ENCODE results near the gene GRAMD1B.
"Not testable (repeated sequence)": the region's sequence is repeated elsewhere in the genome, so short reads cannot be mapped to it uniquely, and the experiment has no call there.

Gene GRAMD1B

DNA sequence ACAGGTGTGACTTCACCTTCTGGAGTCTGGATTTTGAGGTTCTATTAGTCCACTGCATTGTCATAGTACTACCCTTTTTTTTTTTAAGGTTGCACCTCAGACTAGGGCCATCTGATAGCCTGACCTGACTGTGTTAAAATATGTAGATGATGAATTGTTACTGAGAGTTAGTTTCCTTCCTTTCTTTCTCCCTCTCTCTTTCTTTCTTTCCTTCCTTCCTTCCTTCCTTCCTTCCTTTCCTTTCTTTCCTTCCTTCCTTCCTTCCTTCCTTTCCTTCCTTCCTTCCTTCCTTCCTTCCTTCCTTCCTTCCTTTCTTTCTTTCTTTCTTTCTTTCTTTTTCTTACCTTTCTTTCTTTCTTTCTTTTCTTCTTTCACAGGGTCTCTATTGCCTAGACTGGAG lies 83.2 kb downstream of the GRAMD1B start:
- H3K36me3 ChIP-seq (ENCODE audit: control insufficient read depth, insufficient read depth, low read length); H3K4me1 ChIP-seq (ENCODE audit: control insufficient read depth, insufficient read depth, low read length); H3K27ac ChIP-seq (ENCODE audit: low read depth, low read length); H3K4me3 ChIP-seq (ENCODE audit: low read length); H3K9ac ChIP-seq (ENCODE audit: low read length); H3K27me3 ChIP-seq (ENCODE audit: control insufficient read depth, insufficient read depth, low read length): not testable (repeated sequence)

DNA sequence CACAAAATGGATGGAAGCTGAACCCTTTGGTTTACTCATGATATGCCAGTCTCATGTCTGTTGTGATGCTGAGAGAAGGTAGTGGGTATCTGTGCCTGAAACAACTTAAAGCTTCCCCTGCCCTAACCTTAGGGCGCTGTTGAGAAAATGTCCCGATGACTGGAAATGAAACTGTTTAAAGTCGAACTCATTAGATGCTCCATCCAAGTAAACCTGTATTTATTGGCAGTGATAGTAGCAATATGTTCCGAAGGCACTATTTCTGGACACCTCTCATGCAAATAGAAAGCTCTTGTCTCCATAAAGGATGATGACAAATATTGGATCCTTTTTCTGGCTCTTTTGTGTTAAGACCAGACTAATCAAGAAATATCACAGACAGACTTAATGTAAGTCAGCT lies 86.2 kb downstream of the GRAMD1B start:
- Histone ChIP-seq H3K9ac (ENCODE audit: low read length) (no peak overlapping the region), H3K27me3 (ENCODE audit: control insufficient read depth, insufficient read depth, low read length) (no peaks in the 10 kb centered on the region), H3K36me3 (ENCODE audit: control insufficient read depth, insufficient read depth, low read length) (no peaks in the 10 kb centered on the region), H3K4me1 (ENCODE audit: control insufficient read depth, insufficient read depth, low read length) (no peaks in the 10 kb centered on the region), H3K27ac (ENCODE audit: low read depth, low read length) (no peak overlapping the region), H3K4me3 (ENCODE audit: low read length) (no peak overlapping the region)

DNA sequence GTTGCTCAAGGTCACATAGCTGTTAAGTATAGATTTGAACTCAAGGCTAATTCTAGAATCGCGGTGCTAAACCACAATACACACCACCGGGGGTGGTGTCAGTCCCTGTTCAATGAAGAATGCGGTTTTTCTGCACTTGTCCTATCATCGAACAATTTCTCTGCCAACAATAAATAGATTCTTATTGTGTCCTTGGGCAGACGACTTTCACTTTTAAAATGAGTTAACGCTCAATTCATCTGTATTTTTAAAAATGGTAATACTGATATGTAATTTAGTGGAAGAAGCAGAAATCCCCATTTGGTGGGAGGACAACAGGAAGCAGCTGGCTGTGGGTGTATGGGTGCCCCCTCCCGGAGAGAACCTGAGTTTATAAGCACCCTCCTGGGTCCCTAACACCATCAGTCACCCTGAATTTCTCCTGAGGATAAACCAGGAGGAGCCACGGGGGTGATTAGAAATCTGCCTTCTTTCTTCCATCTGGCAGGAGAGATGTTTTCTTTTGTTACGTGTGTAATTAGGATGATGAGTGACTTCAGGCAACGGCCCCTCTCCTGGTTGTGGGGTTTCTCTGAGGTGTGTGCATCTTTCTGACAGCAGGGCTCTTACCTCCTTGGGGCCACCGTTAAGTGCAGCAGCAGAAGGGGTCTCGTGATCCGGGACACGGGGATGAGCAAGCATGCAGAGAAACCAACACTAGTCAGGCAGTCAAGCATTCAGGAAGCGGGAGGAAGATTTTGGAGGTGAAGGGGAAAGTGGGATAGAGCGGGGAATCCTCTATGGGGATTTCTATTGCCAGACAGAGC lies 87.7 kb downstream of the GRAMD1B start:
- no peak overlapping the region for H3K4me3 ChIP-seq (ENCODE audit: low read length)
- no peak overlapping the region for H3K27ac ChIP-seq (ENCODE audit: low read depth, low read length)
- no peak overlapping the region for H3K9ac ChIP-seq (ENCODE audit: low read length)

DNA sequence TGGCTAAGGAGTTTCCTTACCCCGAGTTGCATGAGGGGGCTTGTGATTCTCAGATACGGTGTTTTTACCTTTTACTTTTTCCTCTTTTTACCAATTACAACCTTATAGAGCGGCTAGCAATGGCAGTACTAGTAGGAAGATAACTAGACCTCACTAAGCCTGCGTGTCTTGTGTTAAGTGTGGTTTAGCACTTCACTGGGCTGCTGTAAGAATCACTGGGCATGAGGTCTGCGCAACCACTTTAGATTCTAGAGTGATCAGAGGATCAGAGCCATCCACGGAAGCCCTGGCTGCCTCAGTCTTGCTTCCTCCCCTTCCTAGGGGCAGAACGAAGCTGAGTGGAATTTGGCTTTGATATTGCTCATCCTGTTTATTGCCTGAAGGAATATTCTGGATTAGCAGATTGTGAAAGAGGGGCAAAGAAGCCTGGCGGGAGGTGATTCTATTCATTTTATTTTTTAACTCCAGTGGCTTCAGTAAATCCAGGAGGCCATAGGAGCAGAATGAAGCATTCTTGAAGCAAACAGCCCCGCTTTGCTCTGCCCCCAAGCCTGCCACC lies 88.5 kb downstream of the GRAMD1B start:
- no peak overlapping the region for H3K27ac ChIP-seq (ENCODE audit: low read depth, low read length)
- H3K4me3 ChIP-seq (ENCODE audit: low read length): no peak overlapping the region
- H3K4me1 ChIP-seq (ENCODE audit: control insufficient read depth, insufficient read depth, low read length): no peaks in the 10 kb centered on the region
- H3K27me3 ChIP-seq (ENCODE audit: control insufficient read depth, insufficient read depth, low read length): no peaks in the 10 kb centered on the region
- no peaks in the 10 kb centered on the region for H3K36me3 ChIP-seq (ENCODE audit: control insufficient read depth, insufficient read depth, low read length)
- no peak overlapping the region for H3K9ac ChIP-seq (ENCODE audit: low read length)

More for the DNA sequence above, 87.7 kb downstream of the GRAMD1B start:
- no peaks in the 10 kb centered on the region for H3K4me1 ChIP-seq (ENCODE audit: control insufficient read depth, insufficient read depth, low read length)
- no peaks in the 10 kb centered on the region for H3K36me3 ChIP-seq (ENCODE audit: control insufficient read depth, insufficient read depth, low read length)
- H3K27me3 ChIP-seq (ENCODE audit: control insufficient read depth, insufficient read depth, low read length): no peaks in the 10 kb centered on the region

DNA sequence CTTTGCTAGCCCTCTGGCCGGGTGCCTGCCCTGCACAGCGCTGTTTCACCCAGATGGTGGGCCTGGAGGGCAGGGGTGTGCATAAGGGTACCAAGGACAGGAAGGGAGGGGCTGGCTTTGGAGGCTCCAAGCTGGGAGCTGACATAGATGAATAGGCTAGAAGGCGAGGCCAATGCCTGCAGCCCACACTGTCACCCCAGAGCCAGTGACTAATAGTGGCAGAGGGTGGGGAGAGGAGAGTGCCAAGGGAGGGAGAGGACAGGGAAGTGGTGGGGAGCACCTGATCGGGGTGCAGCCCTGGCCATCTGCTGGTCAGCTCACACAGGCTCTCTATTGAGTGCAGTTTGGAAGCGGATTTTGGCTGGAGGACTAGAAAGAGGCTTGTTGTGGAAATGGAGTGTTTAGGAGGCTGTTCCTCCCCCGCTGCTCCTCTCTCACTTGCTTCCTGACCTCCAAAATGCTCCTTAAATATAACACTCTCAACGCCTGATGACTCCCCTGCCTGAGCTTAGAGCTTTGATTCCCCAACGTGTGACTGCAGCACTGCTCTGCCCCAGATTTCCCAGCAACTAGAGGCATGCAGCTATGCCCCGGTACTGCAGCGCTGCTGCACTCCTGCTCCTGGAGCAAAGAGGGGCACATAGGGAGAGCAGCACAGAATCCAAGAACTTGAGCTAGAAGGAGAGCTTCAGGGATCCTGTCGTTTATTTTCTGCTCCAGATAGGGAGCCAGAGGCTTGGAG lies 89.2 kb downstream of the GRAMD1B start:
- H3K4me3 ChIP-seq (ENCODE audit: low read length): no peak overlapping the region
- no peaks in the 10 kb centered on the region for H3K27me3 ChIP-seq (ENCODE audit: control insufficient read depth, insufficient read depth, low read length)
- H3K4me1 ChIP-seq (ENCODE audit: control insufficient read depth, insufficient read depth, low read length): no peaks in the 10 kb centered on the region
- no peak overlapping the region for H3K9ac ChIP-seq (ENCODE audit: low read length)
- no peaks in the 10 kb centered on the region for H3K36me3 ChIP-seq (ENCODE audit: control insufficient read depth, insufficient read depth, low read length)
- no peak overlapping the region for H3K27ac ChIP-seq (ENCODE audit: low read depth, low read length)

DNA sequence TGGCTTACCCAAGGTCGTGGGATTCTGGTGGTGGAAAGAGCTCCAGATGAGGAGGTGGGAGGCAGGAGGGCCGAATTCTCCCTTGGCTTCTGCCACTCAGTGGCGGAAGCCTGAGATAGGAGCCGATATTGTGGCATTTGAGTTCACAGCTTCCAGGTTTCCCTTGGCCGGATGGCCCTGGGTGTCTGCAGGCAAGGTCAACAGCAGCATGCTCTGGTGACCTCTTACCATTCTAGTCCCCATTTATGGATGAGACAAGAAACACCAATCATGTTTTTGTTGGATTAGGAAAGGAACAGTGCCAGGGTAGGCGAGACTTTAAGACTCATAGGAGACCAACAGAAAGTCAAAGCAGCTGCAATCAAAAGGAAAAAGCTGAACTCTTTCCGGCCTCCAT lies 89.7 kb downstream of the GRAMD1B start:
- no peak overlapping the region for H3K9ac ChIP-seq (ENCODE audit: low read length)
- H3K4me3 ChIP-seq (ENCODE audit: low read length): no peak overlapping the region
- no peaks in the 10 kb centered on the region for H3K4me1 ChIP-seq (ENCODE audit: control insufficient read depth, insufficient read depth, low read length)
- no peak overlapping the region for H3K27ac ChIP-seq (ENCODE audit: low read depth, low read length)
- H3K27me3 ChIP-seq (ENCODE audit: control insufficient read depth, insufficient read depth, low read length): no peaks in the 10 kb centered on the region
- no peaks in the 10 kb centered on the region for H3K36me3 ChIP-seq (ENCODE audit: control insufficient read depth, insufficient read depth, low read length)

DNA sequence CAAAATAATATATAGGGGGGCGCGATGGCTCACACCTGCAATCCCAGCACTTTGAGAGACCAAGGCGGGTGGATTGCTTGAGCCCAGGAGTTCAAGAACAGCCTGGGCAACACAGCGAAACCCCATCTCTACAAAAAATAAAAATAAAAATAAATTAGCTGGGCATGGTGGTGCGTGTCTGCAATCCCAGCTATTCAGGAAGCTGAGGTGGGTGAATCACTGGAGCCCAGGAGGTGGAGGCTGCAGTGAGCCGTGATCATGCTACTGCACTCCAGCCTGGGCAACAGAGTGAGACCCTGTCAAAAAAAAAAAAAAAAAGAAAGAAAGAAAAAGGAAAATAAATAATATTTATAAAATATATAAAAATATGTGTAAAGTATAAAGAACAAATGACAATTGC lies 90.4 kb downstream of the GRAMD1B start:
- H3K9ac ChIP-seq (ENCODE audit: low read length); H3K4me1 ChIP-seq (ENCODE audit: control insufficient read depth, insufficient read depth, low read length); H3K36me3 ChIP-seq (ENCODE audit: control insufficient read depth, insufficient read depth, low read length); H3K4me3 ChIP-seq (ENCODE audit: low read length); H3K27me3 ChIP-seq (ENCODE audit: control insufficient read depth, insufficient read depth, low read length); H3K27ac ChIP-seq (ENCODE audit: low read depth, low read length): not testable (repeated sequence)

DNA sequence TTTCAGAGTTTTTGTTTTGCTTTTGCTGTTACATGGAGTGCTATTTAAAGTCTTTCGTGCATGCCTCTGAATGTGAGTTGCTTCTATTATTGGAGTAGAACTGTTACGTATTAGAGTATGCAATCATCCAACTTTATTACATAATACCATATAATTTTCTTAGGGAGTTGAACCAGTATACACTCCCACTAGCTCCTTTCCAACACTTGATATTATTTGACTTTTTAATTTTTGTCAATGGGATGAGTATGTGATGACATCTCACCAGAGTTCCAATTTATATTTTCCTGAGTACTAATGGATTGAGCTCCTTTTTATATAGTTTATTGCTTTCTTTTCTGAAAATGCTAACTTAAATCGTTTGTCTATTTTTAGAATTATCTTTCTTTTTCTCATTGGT lies 90.9 kb downstream of the GRAMD1B start:
- H3K4me3 ChIP-seq (ENCODE audit: low read length): no peak overlapping the region
- H3K4me1 ChIP-seq (ENCODE audit: control insufficient read depth, insufficient read depth, low read length): no peaks in the 10 kb centered on the region
- H3K36me3 ChIP-seq (ENCODE audit: control insufficient read depth, insufficient read depth, low read length): no peaks in the 10 kb centered on the region
- no peaks in the 10 kb centered on the region for H3K27me3 ChIP-seq (ENCODE audit: control insufficient read depth, insufficient read depth, low read length)
- H3K9ac ChIP-seq (ENCODE audit: low read length): no peak overlapping the region
- no peak overlapping the region for H3K27ac ChIP-seq (ENCODE audit: low read depth, low read length)

DNA sequence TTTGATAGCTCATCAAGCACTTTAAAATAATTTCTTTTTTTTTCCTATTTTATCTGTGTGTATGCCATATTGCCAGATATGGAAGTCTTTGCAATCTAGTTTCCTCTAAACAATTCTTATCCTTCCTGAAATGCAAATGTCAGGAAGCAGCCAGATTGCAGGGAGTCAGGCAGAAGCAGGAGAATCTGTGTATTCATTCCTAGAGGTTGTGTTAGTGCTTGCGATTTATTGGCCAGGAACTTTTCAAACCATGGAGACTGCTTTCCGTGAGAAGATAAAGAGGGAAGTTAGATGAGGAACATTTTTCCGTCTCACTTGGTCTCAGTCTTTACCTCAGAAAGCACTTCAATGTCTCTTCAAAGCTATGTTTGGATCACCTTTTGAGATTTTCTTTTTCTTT lies 91.9 kb downstream of the GRAMD1B start:
- no peaks in the 10 kb centered on the region for H3K36me3 ChIP-seq (ENCODE audit: control insufficient read depth, insufficient read depth, low read length)
- no peaks in the 10 kb centered on the region for H3K27me3 ChIP-seq (ENCODE audit: control insufficient read depth, insufficient read depth, low read length)
- H3K4me1 ChIP-seq (ENCODE audit: control insufficient read depth, insufficient read depth, low read length): no peaks in the 10 kb centered on the region
- no peak overlapping the region for H3K4me3 ChIP-seq (ENCODE audit: low read length)
- H3K27ac ChIP-seq (ENCODE audit: low read depth, low read length): no peak overlapping the region
- no peak overlapping the region for H3K9ac ChIP-seq (ENCODE audit: low read length)

DNA sequence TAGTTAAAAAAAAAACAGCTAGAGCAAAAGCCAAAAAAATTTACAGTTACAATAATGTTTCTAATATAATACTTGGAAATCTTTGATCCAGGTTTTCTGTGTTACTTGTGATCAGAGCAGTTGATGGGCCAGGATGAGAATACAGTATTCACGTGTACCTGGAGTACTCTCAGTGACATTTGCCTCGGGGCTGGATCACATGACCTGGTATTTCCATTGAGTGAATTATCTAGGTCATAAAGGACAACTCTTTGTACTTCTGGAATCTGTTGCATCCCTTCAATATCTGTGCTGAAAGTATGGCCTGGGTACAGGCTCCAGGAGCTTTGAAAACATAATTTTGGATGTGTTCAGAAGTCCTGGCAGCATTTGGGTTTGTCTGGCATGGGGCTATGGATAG lies 93.5 kb downstream of the GRAMD1B start:
- Histone ChIP-seq H3K36me3 (ENCODE audit: control insufficient read depth, insufficient read depth, low read length) (no peaks in the 10 kb centered on the region), H3K27me3 (ENCODE audit: control insufficient read depth, insufficient read depth, low read length) (no peaks in the 10 kb centered on the region), H3K4me1 (ENCODE audit: control insufficient read depth, insufficient read depth, low read length) (no peaks in the 10 kb centered on the region), H3K9ac (ENCODE audit: low read length) (no peak overlapping the region), H3K27ac (ENCODE audit: low read depth, low read length) (no peak overlapping the region), H3K4me3 (ENCODE audit: low read length) (no peak overlapping the region)

DNA sequence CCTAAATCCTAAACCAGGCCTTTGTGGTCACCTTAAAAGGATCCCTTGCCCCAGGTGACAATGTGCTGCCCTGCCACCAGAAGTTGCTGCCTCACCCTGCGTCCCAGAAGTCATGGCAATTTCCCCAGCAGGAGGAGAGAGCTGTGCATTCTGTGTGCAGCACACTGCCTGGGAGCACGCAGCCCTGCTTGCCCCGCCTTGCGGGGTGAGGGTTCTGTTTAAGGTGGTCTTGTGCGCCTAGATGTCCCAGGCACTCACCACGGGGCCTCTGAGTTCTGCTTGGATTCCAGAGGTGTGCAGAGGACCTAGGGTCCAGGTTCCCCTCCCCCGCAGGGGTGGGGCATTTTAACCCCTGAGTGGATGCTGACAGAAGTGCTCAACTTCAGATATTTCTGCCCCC lies 95.0 kb downstream of the GRAMD1B start:
- Histone ChIP-seq H3K27me3 (ENCODE audit: control insufficient read depth, insufficient read depth, low read length) (no peaks in the 10 kb centered on the region), H3K36me3 (ENCODE audit: control insufficient read depth, insufficient read depth, low read length) (no peaks in the 10 kb centered on the region), H3K4me1 (ENCODE audit: control insufficient read depth, insufficient read depth, low read length) (no peaks in the 10 kb centered on the region), H3K9ac (ENCODE audit: low read length) (no peak overlapping the region), H3K27ac (ENCODE audit: low read depth, low read length) (no peak overlapping the region), H3K4me3 (ENCODE audit: low read length) (no peak overlapping the region)

DNA sequence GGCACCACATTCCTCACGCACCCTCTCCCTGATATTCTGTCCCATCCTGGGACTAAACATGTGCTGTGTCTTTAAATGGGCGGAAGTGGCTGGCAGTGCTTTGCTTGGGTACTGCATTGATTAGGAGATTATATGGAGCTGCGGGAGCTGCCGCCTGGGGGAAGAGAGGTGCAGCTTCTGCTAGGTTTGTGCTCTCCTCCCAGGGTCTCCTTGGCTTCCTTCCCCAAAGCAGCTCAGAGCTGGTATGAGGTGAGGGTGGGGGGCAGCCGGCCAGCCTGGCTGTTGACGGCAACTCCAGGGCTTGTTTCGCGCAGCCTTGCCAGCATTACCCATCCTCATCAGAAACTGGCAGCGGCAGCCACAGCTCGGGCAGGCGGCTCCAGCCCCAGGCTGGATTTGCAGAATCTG lies 95.4 kb downstream of the GRAMD1B start:
- Histone ChIP-seq H3K36me3 (ENCODE audit: control insufficient read depth, insufficient read depth, low read length) (no peaks in the 10 kb centered on the region), H3K9ac (ENCODE audit: low read length) (no peak overlapping the region), H3K4me1 (ENCODE audit: control insufficient read depth, insufficient read depth, low read length) (no peaks in the 10 kb centered on the region), H3K27me3 (ENCODE audit: control insufficient read depth, insufficient read depth, low read length) (no peaks in the 10 kb centered on the region), H3K27ac (ENCODE audit: low read depth, low read length) (no peak overlapping the region), H3K4me3 (ENCODE audit: low read length) (no peak overlapping the region)

Data from rectal smooth muscle tissue (tissue), 1 donor.